GM11168 (cell line): ENCODE results near the gene NDUFS2.

Source experiments
- in situ Hi-C: fragments of 300-500 bp; cut with MboI; formaldehyde crosslinking; loops from one replicate; pipeline ENCODE4 v1.12.0; 2022; ENCODE audit warnings: low sequenced_read_pairs; ENCODE audit not compliant: unreplicated experiment

Gene NDUFS2

GRCh38 chr1:161201836-161202712 lies at the start of gene NDUFS2:
Gene NDUFS2, plus strand, starts transcription at chr1:161202367. Its CDS starts 19 bp downstream, at chr1:161202386.
- in situ Hi-C loops = no loop called here

- in situ Hi-C loops = no loop called here
These were observed 49.0 kb upstream of the NDUFS2 start for GRCh38 chr1:161153176-161153575.

GRCh38 chr1:161153682-161154337 lies 48.4 kb upstream of the NDUFS2 start, which contains the start of gene UFC1:
Gene UFC1, plus strand, starts transcription at chr1:161153978. Its CDS starts 20 bp downstream, at chr1:161153998.
- in situ Hi-C loops = no loop called here

- in situ Hi-C loops = no loop called here
These were observed 44.3 kb upstream of the NDUFS2 start for GRCh38 chr1:161157867-161158266.

- in situ Hi-C loops = no loop called here
These were observed 43.7 kb upstream of the NDUFS2 start for GRCh38 chr1:161158316-161159010.

DNA sequence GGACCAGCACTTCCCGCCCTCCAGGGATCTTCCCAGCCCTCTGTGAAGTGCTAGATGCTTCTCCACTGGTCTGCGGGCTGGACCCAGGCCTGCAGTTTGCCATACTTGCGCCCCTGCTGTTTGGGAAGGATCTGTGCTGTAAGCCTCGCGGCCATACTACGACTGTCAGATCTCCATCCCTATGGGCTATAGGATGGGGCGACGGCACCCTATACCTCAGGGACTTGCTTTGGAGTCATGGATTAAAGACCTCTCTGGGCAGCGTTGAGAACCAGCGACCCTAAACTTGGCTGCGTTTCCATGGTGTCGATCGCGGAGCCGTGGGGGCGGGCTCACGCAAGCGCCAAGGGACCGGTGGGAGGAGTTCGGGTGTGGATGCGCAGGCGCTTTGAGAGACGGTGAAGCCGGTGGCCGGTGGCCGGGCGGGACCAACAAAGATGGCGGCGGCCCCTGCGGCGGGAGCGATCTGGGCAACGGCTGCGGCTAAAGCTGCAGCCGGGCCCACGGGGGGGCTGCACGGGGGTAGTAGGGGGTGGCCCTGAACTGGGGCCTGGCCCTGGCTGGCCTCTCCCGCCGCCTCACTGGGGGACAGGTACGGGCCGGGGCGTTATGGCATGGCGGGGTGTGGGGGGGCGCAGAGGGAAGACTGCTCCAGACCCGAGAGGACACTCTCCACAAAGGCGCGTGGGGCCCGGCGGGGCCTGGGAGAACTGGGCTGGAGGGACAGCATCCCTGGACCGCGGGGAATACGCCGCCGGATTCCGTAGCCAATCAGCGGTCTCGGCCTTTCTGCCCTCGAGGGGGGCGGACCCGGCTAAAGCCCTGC lies 42.9 kb upstream of the NDUFS2 start, which contains the start of gene USP21:
TSS of gene USP21 (plus strand) at position 414 of the 826 bp plus-strand sequence. CDS start 1,141 bp downstream, outside the sequence.
- in situ Hi-C loops = no loop called here

- in situ Hi-C loops = no loop called here
These were observed 42.3 kb upstream of the NDUFS2 start for GRCh38 chr1:161159913-161160243.

DNA sequence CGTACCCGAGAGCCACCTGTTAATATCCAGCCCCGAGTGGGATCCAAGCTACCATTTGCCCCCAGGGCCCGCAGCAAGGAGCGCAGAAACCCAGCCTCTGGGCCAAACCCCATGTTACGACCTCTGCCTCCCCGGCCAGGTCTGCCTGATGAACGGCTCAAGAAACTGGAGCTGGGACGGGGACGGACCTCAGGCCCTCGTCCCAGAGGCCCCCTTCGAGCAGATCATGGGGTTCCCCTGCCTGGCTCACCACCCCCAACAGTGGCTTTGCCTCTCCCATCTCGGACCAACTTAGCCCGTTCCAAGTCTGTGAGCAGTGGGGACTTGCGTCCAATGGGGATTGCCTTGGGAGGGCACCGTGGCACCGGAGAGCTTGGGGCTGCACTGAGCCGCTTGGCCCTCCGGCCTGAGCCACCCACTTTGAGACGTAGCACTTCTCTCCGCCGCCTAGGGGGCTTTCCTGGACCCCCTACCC lies 41.5 kb upstream of the NDUFS2 start:
- in situ Hi-C loops = no loop called here

DNA sequence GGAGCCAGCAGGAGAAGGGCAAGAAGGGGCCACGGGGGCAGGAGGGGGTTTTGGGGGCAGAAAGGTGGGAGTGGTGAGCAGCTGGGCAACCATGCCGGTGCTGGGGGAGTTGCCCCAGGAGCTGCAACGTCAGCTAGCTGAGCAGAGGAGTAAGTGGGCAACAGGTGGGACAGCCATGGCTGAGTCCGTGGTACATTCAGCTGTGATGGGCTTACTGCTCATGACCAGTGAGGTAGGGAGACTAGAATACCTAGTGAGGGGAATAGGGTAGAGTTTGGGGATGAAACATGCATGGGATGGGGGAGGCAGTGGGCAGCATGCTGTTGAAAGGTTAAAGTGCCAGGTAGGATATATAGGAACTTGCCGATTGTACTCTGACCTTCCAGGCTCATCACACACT lies 40.5 kb upstream of the NDUFS2 start:
- in situ Hi-C loops = no loop called here

- in situ Hi-C loops = no loop called here
These were observed 40.1 kb upstream of the NDUFS2 start for GRCh38 chr1:161162052-161162451.

DNA sequence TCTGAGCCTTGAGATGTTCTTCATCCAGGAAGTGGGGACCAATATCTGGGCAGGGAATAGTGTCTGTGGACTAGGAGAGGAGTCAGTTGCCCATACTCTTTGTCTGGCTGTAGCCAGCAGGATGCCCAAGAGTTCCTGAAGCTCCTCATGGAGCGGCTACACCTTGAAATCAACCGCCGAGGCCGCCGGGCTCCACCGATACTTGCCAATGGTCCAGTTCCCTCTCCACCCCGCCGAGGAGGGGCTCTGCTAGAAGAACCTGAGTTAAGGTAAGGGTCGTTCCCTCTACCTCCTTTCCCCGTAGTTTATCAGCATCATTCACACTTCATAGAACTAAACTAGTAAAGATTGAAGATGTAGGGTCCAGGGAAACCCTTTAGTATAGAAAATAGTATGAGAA lies 39.4 kb upstream of the NDUFS2 start:
- in situ Hi-C loops = no loop called here

DNA sequence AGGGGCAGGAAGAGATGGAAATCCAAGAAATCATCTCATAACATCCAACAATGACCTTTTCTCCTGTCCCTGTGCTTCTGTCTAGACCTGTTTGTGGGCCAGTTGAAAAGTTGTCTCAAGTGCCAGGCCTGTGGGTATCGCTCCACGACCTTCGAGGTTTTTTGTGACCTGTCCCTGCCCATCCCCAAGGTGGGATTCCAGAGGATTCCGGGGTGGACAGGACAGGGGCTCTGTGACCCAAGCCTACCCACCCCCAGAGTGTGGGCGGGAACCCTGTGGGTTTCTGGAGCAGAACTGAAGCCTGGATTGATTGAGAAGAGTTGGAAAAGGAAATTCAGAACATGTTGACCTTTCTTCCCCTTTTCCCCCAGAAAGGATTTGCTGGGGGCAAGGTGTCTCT lies 38.4 kb upstream of the NDUFS2 start:
- in situ Hi-C loops = no loop called here

DNA sequence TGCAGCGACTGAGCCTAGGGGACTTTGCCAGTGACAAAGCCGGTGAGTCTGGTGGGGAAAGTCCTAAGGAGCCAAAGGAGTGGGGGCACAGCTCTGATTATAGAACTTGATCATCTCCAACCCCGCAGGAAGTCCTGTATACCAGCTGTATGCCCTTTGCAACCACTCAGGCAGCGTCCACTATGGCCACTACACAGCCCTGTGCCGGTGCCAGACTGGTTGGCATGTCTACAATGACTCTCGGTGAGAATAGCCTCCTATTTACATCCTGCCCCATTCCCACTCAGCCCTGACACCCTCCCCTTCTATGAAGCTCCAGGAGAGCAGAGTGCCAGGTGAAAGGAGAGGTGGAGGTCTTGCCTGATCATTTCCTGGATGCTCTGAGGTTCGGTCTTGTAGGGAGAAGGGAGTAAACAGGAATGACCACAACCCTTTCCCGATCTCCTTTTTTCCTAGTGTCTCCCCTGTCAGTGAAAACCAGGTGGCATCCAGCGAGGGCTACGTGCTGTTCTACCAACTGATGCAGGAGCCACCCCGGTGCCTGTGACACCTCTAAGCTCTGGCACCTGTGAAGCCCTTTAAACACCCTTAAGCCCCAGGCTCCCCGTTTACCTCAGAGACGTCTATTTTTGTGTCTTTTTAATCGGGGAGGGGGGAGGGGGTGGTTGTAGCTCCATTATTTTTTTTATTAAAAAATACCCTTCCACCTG lies 37.1 kb upstream of the NDUFS2 start:
- in situ Hi-C loops = no loop called here

DNA sequence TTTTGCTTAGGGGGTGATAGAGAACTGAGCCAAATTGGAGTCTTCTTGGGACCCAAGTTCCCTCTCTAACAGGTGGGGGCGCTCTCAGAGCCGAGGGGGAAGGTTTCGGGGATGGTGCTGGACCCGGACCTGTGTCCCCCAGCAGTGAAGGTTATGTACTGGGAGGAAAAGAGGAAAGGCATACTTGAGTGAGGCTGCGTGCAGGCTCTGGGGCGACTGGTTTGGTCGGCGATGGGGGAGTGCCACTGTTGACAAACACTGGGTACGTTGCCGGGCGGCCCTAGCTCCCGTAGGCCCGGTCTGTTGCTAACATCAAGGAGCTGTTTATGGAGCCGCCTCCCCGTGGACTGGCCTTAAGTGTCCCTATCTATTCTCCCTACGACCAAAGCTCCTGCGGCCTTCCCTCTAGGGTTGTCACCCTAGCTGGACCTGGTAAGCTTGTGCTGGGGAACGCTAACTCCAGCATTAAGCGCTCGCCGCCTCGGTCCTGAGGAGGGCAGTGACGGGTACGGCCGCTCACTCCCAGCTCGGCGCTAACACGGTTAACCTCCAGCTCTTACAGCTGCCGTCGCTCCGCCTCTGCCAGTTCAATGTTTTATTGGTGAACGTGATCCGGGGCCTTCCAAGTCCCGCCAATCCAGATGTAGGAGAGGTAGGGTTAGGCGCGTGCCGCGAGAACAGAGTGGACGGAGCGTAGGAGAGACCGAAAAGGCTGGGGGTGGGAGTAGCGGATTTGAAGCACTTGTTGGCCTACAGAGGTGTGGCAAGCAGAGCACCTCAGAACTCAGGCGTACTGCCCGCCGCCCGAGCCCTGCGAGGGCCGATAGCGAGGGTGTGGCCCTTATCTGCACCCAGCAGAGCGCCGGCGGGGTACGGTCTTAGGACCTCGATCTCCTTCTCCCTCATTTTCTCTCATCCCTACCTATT lies 36.2 kb upstream of the NDUFS2 start, which contains the start of gene PPOX:
TSS of gene PPOX (plus strand) at position 685 of the 927 bp plus-strand sequence. CDS start 422 bp downstream, outside the sequence.
- in situ Hi-C loops = no loop called here

- in situ Hi-C loops = no loop called here
These were observed 35.3 kb upstream of the NDUFS2 start for GRCh38 chr1:161166669-161167548.

- in situ Hi-C loops = no loop called here
These were observed 33.3 kb upstream of the NDUFS2 start for GRCh38 chr1:161168906-161169305.

GRCh38 chr1:161171191-161171590 lies 31.0 kb upstream of the NDUFS2 start:
- in situ Hi-C loops = no loop called here
